DOHH2 (cell line): ENCODE data around the gene COMMD10.

ENCODE experiments used
- EZH2phosphoT487 ChIP-seq: fragments of 200-600 bp; sonication (generic); IDR thresholded peaks from 2 replicates; pipeline ENCODE4 v1.6.1; 2017; ENCODE audit warnings: borderline replicate concordance, mild to moderate bottlenecking, antibody characterized with exemption, low read length, moderate library complexity, mixed read lengths
- TF ChIP-seq, protein P1 (sequence below): fragments of 200-600 bp; sonication (generic); IDR thresholded peaks from one replicate; pipeline ENCODE4 v1.5.1; 2014; ENCODE audit warnings: antibody characterized with exemption, mild to moderate bottlenecking, low read depth, low read length; ENCODE audit not compliant: poor library complexity, severe bottlenecking

DNA sequence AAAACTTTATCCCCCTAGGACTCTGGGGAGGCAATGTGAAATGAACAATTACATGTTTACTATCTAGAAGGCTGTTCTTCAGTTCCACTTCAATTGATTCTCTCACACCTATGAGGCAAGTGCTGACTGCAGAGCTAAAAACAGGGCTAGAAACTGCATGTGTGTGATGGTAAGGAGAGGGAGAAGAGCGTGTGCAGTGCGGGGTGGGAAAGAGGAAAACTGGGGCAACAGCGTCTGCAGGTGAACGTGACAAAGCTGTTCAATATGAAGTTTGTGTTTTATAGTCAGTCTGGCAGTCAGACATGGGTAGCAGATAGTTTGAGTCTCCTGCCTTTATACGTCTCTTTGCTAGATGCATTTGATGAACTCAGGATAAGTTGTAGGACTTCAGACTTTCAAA is 6.6 kb upstream of the COMMD10 start:
- TF ChIP-seq, protein P1, sequence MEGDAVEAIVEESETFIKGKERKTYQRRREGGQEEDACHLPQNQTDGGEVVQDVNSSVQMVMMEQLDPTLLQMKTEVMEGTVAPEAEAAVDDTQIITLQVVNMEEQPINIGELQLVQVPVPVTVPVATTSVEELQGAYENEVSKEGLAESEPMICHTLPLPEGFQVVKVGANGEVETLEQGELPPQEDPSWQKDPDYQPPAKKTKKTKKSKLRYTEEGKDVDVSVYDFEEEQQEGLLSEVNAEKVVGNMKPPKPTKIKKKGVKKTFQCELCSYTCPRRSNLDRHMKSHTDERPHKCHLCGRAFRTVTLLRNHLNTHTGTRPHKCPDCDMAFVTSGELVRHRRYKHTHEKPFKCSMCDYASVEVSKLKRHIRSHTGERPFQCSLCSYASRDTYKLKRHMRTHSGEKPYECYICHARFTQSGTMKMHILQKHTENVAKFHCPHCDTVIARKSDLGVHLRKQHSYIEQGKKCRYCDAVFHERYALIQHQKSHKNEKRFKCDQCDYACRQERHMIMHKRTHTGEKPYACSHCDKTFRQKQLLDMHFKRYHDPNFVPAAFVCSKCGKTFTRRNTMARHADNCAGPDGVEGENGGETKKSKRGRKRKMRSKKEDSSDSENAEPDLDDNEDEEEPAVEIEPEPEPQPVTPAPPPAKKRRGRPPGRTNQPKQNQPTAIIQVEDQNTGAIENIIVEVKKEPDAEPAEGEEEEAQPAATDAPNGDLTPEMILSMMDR = no peak
- TF ChIP-seq EZH2phosphoT487 = no peak
